K562 (cell line): ENCODE measurements around the gene HDAC1. TPM values are rescaled to one million over a fixed set of nuclear protein-coding genes. Genes with fewer than 3 reads are reported as not detected.

Source experiments
- GABPB1 ChIP-seq: sonication (generic); formaldehyde crosslinking; IDR thresholded peaks from 2 replicates; pipeline ENCODE4 v1.8.0; 2022; ENCODE audit warnings: mild to moderate bottlenecking, missing genetic modification reagents
- GABPB2 ChIP-seq: fragments of 250-450 bp; sonication (Bioruptor Pico); conservative IDR thresholded peaks from 2 replicates; pipeline ENCODE4 v1.5.1; 2021; ENCODE audit warnings: mild to moderate bottlenecking
- GTF3C2 ChIP-seq: IDR thresholded peaks from 3 replicates; pipeline ENCODE4 v1.6.1; 2011; ENCODE audit warnings: borderline replicate concordance, mild to moderate bottlenecking, moderate library complexity; ENCODE audit not compliant: insufficient read length; ENCODE audit errors: extremely low read depth
- IRF1 ChIP-seq: sonication (generic); formaldehyde crosslinking; IDR thresholded peaks from 2 replicates; pipeline ENCODE4 v1.8.0; 2022; ENCODE audit warnings: missing genetic modification reagents, mild to moderate bottlenecking, borderline replicate concordance
- KDM2B ChIP-seq: fragments of 250-450 bp; sonication (Bioruptor Pico); IDR thresholded peaks from 2 replicates; pipeline ENCODE4 v1.8.0; 2021; ENCODE audit warnings: mild to moderate bottlenecking, moderate library complexity
- LEF1 ChIP-seq: fragments of 450-650 bp; IDR thresholded peaks from 2 replicates; pipeline ENCODE4 v1.6.1; 2016; ENCODE audit warnings: mild to moderate bottlenecking
- MAFF ChIP-seq: IDR thresholded peaks from 2 replicates; pipeline ENCODE4 v1.6.1; 2012; ENCODE audit warnings: low read length, improper control_type of control experiment
- MAFG ChIP-seq: fragments of 450-650 bp; conservative IDR thresholded peaks from 2 replicates; pipeline ENCODE4 v1.6.1; 2016; ENCODE audit warnings: missing genetic modification characterization, missing compliant biosample characterization
- MGA ChIP-seq: fragments of 450-650 bp; IDR thresholded peaks from 2 replicates; pipeline ENCODE4 v1.6.1; 2016; ENCODE audit warnings: mild to moderate bottlenecking, moderate library complexity
- NFXL1 ChIP-seq: fragments of 450-650 bp; formaldehyde crosslinking; IDR thresholded peaks from 2 replicates; pipeline ENCODE4 v1.4.0; 2021; ENCODE audit warnings: mild to moderate bottlenecking
- ZKSCAN1 ChIP-seq: fragments of 150-350 bp; IDR thresholded peaks from 2 replicates; pipeline ENCODE4 v1.6.1; 2016; ENCODE audit warnings: low read depth, low read length
- ZNF583 ChIP-seq: fragments of 250-450 bp; sonication (Bioruptor Pico); IDR thresholded peaks from 2 replicates; pipeline ENCODE4 v1.4.0; 2020
- polyA plus RNA-seq, 8 experiments: library from polyadenylated mRNA; depleted of rRNA in 4 of 8; stranded (reverse) in 5 of 8; unstranded in 3 of 8; fragments of >200 nt; fragmentation: Nextera tagmentation in 2 of 8; fragmentation: Illumina TruSeq in 1 of 8; extraction: Ambion mirVana in 2 of 8; extraction: Trizol in 1 of 8; gene quantifications; 2 replicates each; pipeline versions ENCODE4 v1.2.1 to v1.2.3, GENCODE V29; 2011 to 2014; ENCODE audit warnings: inconsistent platforms in 1 of 8, missing spikeins in 1 of 8
- total RNA-seq, 7 experiments: library from RNA; depleted of rRNA in 6 of 7; stranded (reverse); fragments of >200 nt in 6 of 7; fragmentation: Illumina TruSeq in 2 of 7; extraction: Trizol in 2 of 7; gene quantifications; 2 replicates each; pipeline versions ENCODE4 v1.2.1 to v1.2.3, GENCODE V29; 2011 to 2021; ENCODE audit warnings: low replicate concordance in 1 of 7

HDAC1 gene
- total and polyA plus RNA-seq, 9 of the 15 experiments (the other 6 are each of a cell fraction or from before 2014, with no cell fraction given), result 169 to 384 (median 193) TPM

GRCh38 chr1:32247983-32248889 lies 43.6 kb upstream of the HDAC1 start (continued):
- TF ChIP-seq IRF1 (CRISPR knock-in tag), result no peak
- no peak for TF ChIP-seq MAFG
- TF ChIP-seq GABPB2 (CRISPR knock-in tag), result no peak
- 0 out of 2 replicates have a peak, but pooled peaks have one; percentile 67 for TF ChIP-seq ZKSCAN1
- no peak for TF ChIP-seq ZNF583 (CRISPR knock-in tag)
- no peak for TF ChIP-seq KDM2B (CRISPR knock-in tag)
- peak; percentile 56; the same call in 1 of the 2 replicates for TF ChIP-seq GABPB1 (CRISPR knock-in tag)
- TF ChIP-seq GTF3C2, result no peak
- TF ChIP-seq NFXL1 (CRISPR knock-in tag), result no peak
- no peak for TF ChIP-seq LEF1
- no peak for TF ChIP-seq MAFF
- TF ChIP-seq MGA, result no peak
